NCI-H187 (cell line): ENCODE data around the gene WWOX.

Source experiments
- DNase-seq, 2 experiments: peaks; one replicate each; lab custom pipeline; 2025; lab: John Stamatoyannopoulos, UW

WWOX gene

GRCh38 chr16:79175286-79176057 is 1076.0 kb downstream of the WWOX start:
- no peak for DNase-seq

GRCh38 chr16:79177018-79177417 is 1077.6 kb downstream of the WWOX start:
- no peak for DNase-seq

- DNase-seq: no peak
These were observed 1082.0 kb downstream of the WWOX start for GRCh38 chr16:79181419-79181818.

GRCh38 chr16:79182616-79183015 is 1083.2 kb downstream of the WWOX start:
- no peak for DNase-seq

- no peak for DNase-seq
These were observed 1084.1 kb downstream of the WWOX start for GRCh38 chr16:79183571-79183970.

- DNase-seq: no peak
These were observed 1085.1 kb downstream of the WWOX start for GRCh38 chr16:79184464-79185030.

- DNase-seq: no peak
These were observed 1086.3 kb downstream of the WWOX start for GRCh38 chr16:79185711-79186110.

GRCh38 chr16:79186196-79186595 is 1086.7 kb downstream of the WWOX start:
- DNase-seq: no peak

- DNase-seq: no peak
These were observed 1088.8 kb downstream of the WWOX start for GRCh38 chr16:79188115-79188738.

GRCh38 chr16:79188739-79189122 is 1089.3 kb downstream of the WWOX start:
- no peak for DNase-seq

- DNase-seq: no peak
These were observed 1091.1 kb downstream of the WWOX start for GRCh38 chr16:79190542-79190941.

GRCh38 chr16:79191933-79192332 is 1092.5 kb downstream of the WWOX start:
- DNase-seq: no peak

- no peak for DNase-seq
These were observed 1093.5 kb downstream of the WWOX start for GRCh38 chr16:79192904-79193303.

GRCh38 chr16:79194291-79194690 is 1094.8 kb downstream of the WWOX start:
- no peak for DNase-seq

- no peak for DNase-seq
These were observed 1096.5 kb downstream of the WWOX start for GRCh38 chr16:79195938-79196337.

GRCh38 chr16:79201436-79201835 is 1102.0 kb downstream of the WWOX start:
- no peak for DNase-seq

- no peak for DNase-seq
These were observed 1103.5 kb downstream of the WWOX start for GRCh38 chr16:79202977-79203376.

- DNase-seq: no peak
These were observed 1105.0 kb downstream of the WWOX start for GRCh38 chr16:79204486-79204885.

- no peak for DNase-seq
These were observed 1107.4 kb downstream of the WWOX start for GRCh38 chr16:79206889-79207288.

- no peak for DNase-seq
These were observed 1109.9 kb downstream of the WWOX start for GRCh38 chr16:79209308-79209707.

- no peak for DNase-seq
These were observed 1111.2 kb downstream of the WWOX start for GRCh38 chr16:79210607-79211006.

- DNase-seq: no peak
These were observed 1112.1 kb downstream of the WWOX start for GRCh38 chr16:79211586-79211985.

- DNase-seq: no peak
These were observed 1112.8 kb downstream of the WWOX start for GRCh38 chr16:79212114-79212791.
